ENCODE data around the gene NDUFAF2.

DNA sequence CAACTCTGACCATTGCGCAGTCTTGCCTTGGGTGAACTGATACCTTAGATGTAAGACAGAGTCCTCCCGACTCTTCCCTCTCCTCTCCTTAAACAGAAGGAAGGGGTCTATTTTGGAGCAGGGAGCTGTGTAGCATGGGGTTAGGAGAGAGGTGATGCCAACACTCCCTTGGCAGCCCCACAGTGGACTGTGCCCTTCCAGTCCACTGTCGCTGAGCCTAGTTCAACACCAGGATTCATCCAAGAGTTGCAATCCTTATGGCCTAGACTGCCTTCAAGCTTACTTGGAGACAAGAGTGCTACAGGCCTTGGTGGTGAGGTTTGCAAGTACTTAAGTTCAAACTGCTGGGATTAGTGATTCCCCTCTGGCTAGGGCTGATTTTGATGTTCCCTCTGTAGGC lies 51.4 kb downstream of the NDUFAF2 start:
- TF ChIP-seq RAD21 (IDR thresholded peaks at IDR 0.05; ENCODE audit: insufficient read depth, low read depth, low read length) (no peak), SUZ12 (IDR thresholded peaks at IDR 0.05; ENCODE audit: unreplicated experiment) (no peak)
